HepG2 (cell line): ENCODE data around the gene PXDC1. TPM values are rescaled to one million over a fixed set of nuclear protein-coding genes. Genes with fewer than 3 reads are reported as not detected.

Experiments
- GABPB1 ChIP-seq: IDR thresholded peaks from 2 replicates; pipeline ENCODE4 v1.6.1; 2016; ENCODE audit warnings: mild to moderate bottlenecking, missing genetic modification reagents, moderate library complexity, missing compliant biosample characterization
- GPN1 ChIP-seq: sonication (generic); formaldehyde crosslinking; IDR thresholded peaks from 2 replicates; pipeline ENCODE4 v1.5.1; 2020; ENCODE audit warnings: missing genetic modification reagents, borderline replicate concordance
- PHF21A ChIP-seq: sonication (generic); formaldehyde crosslinking; IDR thresholded peaks from 2 replicates; pipeline ENCODE4 v1.5.0; 2020; ENCODE audit warnings: mild to moderate bottlenecking, missing genetic modification reagents
- ZFP36L1 ChIP-seq: sonication (generic); formaldehyde crosslinking; IDR thresholded peaks from 2 replicates; pipeline ENCODE4 v1.8.0; 2022; ENCODE audit warnings: mild to moderate bottlenecking, missing genetic modification reagents, moderate library complexity
- ZKSCAN5 ChIP-seq: sonication (generic); formaldehyde crosslinking; IDR thresholded peaks from 2 replicates; pipeline ENCODE4 v1.5.1; 2020; ENCODE audit warnings: mild to moderate bottlenecking, missing genetic modification reagents
- ZNF549 ChIP-seq: sonication (generic); formaldehyde crosslinking; IDR thresholded peaks from 2 replicates; pipeline ENCODE4 v1.5.0; 2020; ENCODE audit warnings: missing genetic modification reagents
- polyA plus RNA-seq, 8 experiments: library from polyadenylated mRNA; depleted of rRNA in 3 of 8; stranded (reverse) in 7 of 8; unstranded in 1 of 8; fragments of >200 nt; fragmentation: Illumina TruSeq in 4 of 8; extraction: Trizol in 4 of 8; gene quantifications; 2 replicates each; pipeline versions ENCODE4 v1.2.1 to v1.2.3, GENCODE V29; 2011 to 2016; ENCODE audit warnings: low read depth in 4 of 8, missing spikeins in 1 of 8, mixed read lengths in 1 of 8; ENCODE audit not compliant: insufficient read depth in 1 of 8
- total RNA-seq, 5 experiments: library from RNA; depleted of rRNA; stranded (reverse); fragments of >200 nt; fragmentation: Illumina TruSeq; extraction: Trizol; gene quantifications; 2 replicates each; pipeline ENCODE4 v1.2.3, GENCODE V29; 2016; ENCODE audit warnings: low read depth in 1 of 5
- TF ChIP-seq, protein P1 (sequence below): sonication (generic); formaldehyde crosslinking; IDR thresholded peaks from 2 replicates; pipeline ENCODE4 v1.5.1; 2020; ENCODE audit warnings: mild to moderate bottlenecking, missing genetic modification reagents, moderate library complexity
- TF ChIP-seq, protein P2 (sequence below): sonication (generic); formaldehyde crosslinking; conservative IDR thresholded peaks from 2 replicates; pipeline ENCODE4 v1.4.0; 2020; ENCODE audit warnings: mild to moderate bottlenecking, missing genetic modification reagents, moderate library complexity
- TF ChIP-seq, protein P3 (sequence below): sonication (generic); formaldehyde crosslinking; IDR thresholded peaks from 2 replicates; pipeline ENCODE4 v1.4.0; 2020; ENCODE audit warnings: mild to moderate bottlenecking, missing genetic modification reagents
- TF ChIP-seq, protein P4 (sequence below): IDR thresholded peaks from 2 replicates; pipeline ENCODE4 v1.6.1; 2018; ENCODE audit warnings: missing genetic modification reagents, mild to moderate bottlenecking, missing compliant biosample characterization
- TF ChIP-seq, protein P5 (sequence below): sonication (generic); formaldehyde crosslinking; IDR thresholded peaks from 2 replicates; pipeline ENCODE4 v1.4.0; 2020; ENCODE audit warnings: missing genetic modification reagents, borderline replicate concordance

Gene PXDC1
- total and polyA plus RNA-seq, 2 of the 13 experiments (the other 11 are each of a cell fraction or from before 2014, with no cell fraction given) = 32.4 to 34.7 TPM

DNA sequence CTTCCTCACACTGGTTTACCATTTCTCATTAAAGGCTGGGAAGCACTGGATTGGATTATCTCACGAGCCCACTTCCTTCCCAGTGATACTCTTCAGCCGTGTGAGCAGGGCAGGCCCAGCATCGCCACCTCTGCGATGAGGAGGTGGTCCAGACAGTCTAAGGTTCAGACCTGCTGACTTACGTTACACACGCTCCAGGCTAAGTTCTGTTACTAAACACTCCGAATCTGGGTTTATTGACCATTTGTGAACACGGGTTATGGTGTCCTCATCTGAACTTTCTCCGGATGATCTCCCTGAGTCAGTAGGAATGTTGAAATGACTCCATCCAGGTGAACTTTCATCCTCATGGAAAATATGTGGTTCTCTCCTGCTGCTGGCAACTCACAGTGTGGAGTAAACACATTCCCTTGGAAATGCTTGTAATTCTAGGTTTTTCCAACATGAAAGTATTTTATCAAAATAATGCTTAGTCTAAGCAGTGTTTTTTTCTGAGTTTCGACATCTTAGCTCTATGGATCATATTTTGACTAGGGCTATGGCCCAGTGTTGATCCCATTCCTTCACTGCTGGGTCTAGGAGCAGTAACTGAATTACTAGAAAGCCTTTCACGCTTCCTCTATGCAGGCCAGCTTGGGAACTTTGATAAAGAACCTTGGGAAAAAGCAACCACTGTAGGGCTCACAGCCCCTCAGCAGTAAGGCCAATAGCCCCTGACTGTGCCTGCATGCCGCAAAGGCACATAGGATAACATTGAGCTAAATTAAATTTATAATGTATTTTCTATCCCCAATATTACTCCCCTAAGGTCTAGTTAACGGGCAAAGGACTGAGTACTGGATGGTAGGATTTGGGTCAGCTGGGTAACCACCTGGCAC, 37.7 kb upstream of the PXDC1 start (continued):
- TF ChIP-seq GPN1 (CRISPR knock-in tag) = no peak
- TF ChIP-seq, protein P1, sequence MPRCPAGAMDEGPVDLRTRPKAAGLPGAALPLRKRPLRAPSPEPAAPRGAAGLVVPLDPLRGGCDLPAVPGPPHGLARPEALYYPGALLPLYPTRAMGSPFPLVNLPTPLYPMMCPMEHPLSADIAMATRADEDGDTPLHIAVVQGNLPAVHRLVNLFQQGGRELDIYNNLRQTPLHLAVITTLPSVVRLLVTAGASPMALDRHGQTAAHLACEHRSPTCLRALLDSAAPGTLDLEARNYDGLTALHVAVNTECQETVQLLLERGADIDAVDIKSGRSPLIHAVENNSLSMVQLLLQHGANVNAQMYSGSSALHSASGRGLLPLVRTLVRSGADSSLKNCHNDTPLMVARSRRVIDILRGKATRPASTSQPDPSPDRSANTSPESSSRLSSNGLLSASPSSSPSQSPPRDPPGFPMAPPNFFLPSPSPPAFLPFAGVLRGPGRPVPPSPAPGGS (CRISPR knock-in tag) = peak; percentile 79
- TF ChIP-seq ZKSCAN5 = no peak
- TF ChIP-seq, protein P2, sequence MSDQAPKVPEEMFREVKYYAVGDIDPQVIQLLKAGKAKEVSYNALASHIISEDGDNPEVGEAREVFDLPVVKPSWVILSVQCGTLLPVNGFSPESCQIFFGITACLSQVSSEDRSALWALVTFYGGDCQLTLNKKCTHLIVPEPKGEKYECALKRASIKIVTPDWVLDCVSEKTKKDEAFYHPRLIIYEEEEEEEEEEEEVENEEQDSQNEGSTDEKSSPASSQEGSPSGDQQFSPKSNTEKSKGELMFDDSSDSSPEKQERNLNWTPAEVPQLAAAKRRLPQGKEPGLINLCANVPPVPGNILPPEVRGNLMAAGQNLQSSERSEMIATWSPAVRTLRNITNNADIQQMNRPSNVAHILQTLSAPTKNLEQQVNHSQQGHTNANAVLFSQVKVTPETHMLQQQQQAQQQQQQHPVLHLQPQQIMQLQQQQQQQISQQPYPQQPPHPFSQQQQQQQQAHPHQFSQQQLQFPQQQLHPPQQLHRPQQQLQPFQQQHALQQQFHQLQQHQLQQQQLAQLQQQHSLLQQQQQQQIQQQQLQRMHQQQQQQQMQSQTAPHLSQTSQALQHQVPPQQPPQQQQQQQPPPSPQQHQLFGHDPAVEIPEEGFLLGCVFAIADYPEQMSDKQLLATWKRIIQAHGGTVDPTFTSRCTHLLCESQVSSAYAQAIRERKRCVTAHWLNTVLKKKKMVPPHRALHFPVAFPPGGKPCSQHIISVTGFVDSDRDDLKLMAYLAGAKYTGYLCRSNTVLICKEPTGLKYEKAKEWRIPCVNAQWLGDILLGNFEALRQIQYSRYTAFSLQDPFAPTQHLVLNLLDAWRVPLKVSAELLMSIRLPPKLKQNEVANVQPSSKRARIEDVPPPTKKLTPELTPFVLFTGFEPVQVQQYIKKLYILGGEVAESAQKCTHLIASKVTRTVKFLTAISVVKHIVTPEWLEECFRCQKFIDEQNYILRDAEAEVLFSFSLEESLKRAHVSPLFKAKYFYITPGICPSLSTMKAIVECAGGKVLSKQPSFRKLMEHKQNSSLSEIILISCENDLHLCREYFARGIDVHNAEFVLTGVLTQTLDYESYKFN (CRISPR knock-in tag) = peak; percentile 97
- no peak for TF ChIP-seq ZNF549 (CRISPR knock-in tag)
- TF ChIP-seq, protein P3, sequence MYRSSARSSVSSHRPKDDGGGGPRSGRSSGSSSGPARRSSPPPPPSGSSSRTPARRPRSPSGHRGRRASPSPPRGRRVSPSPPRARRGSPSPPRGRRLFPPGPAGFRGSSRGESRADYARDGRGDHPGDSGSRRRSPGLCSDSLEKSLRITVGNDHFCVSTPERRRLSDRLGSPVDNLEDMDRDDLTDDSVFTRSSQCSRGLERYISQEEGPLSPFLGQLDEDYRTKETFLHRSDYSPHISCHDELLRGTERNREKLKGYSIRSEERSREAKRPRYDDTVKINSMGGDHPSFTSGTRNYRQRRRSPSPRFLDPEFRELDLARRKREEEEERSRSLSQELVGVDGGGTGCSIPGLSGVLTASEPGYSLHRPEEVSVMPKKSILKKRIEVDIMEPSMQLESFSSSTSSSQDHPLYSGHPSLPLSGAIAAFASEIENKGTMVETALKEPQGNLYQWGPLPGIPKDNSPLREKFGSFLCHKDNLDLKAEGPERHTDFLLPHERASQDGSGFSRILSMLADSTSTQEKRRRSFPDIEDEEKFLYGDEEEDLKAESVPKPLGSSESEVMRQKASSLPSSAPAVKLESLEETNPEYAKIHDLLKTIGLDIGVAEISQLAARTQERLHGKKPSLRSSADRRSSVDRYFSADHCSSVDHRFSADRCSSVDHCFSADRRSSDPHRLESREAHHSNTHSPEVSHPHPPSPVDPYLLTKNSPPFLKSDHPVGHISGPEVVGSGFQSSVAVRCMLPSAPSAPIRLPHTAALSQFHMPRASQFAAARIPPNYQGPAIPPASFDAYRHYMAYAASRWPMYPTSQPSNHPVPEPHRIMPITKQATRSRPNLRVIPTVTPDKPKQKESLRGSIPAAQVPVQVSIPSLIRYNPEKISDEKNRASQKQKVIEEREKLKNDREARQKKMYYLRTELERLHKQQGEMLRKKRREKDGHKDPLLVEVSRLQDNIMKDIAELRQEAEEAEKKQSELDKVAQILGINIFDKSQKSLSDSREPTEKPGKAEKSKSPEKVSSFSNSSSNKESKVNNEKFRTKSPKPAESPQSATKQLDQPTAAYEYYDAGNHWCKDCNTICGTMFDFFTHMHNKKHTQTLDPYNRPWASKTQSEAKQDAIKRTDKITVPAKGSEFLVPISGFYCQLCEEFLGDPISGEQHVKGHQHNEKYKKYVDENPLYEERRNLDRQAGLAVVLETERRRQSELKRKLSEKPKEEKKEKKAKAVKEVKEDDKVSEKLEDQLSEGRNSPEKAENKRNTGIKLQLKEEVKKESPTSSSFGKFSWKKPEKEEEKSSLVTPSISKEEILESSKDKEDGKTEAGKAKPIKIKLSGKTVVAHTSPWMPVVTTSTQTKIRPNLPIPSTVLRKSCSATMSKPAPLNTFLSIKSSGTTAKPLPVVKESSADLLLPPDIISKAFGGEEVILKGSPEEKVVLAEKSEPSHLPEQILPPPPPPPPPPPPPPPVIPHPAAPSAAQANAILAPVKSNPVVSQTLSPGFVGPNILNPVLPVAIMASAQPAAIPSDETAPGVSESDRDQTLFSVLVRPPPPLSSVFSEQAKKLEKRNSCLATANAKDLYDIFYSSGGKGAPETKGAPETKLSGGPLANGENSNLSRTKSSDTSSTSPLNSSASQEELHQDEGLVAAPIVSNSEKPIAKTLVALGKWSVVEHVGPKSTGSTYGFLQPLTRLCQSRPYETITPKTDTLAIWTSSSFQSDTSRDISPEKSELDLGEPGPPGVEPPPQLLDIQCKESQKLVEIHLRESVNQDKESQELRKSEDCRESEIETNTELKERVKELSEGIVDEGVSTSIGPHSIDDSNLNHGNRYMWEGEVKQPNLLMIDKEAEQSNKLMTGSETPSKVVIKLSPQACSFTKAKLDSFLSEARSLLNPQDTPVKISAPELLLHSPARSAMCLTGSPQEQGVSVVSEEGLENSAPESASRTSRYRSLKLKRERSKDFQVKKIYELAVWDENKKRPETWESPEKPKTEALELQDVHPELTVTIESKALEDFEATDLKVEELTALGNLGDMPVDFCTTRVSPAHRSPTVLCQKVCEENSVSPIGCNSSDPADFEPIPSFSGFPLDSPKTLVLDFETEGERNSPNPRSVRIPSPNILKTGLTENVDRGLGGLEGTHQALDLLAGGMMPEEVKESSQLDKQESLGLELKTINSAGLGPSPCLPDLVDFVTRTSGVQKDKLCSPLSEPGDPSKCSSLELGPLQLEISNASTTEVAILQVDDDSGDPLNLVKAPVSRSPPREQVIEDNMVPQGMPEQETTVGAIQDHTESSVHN = no peak
- TF ChIP-seq, protein P4, sequence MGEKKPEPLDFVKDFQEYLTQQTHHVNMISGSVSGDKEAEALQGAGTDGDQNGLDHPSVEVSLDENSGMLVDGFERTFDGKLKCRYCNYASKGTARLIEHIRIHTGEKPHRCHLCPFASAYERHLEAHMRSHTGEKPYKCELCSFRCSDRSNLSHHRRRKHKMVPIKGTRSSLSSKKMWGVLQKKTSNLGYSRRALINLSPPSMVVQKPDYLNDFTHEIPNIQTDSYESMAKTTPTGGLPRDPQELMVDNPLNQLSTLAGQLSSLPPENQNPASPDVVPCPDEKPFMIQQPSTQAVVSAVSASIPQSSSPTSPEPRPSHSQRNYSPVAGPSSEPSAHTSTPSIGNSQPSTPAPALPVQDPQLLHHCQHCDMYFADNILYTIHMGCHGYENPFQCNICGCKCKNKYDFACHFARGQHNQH (CRISPR knock-in tag) = peak; percentile 93
- TF ChIP-seq PHF21A (CRISPR knock-in tag) = peak; percentile 93
- peak; percentile 14; the same call in 1 of the 2 replicates for TF ChIP-seq ZFP36L1 (CRISPR knock-in tag)
- TF ChIP-seq, protein P5, sequence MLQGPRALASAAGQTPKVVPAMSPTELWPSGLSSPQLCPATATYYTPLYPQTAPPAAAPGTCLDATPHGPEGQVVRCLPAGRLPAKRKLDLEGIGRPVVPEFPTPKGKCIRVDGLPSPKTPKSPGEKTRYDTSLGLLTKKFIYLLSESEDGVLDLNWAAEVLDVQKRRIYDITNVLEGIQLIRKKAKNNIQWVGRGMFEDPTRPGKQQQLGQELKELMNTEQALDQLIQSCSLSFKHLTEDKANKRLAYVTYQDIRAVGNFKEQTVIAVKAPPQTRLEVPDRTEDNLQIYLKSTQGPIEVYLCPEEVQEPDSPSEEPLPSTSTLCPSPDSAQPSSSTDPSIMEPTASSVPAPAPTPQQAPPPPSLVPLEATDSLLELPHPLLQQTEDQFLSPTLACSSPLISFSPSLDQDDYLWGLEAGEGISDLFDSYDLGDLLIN = 0 out of 2 replicates have a peak, but pooled peaks have one; percentile 22
- peak; percentile 39; the same call in 1 of the 2 replicates for TF ChIP-seq GABPB1 (CRISPR knock-in tag)
